Measurements from ENCODE around the gene DPP10.
"Not testable (repeated sequence)": the region's sequence is repeated elsewhere in the genome, so short reads cannot be mapped to it uniquely, and the experiment has no call there.

DPP10 gene

GRCh38 chr2:115422004-115422634 is 979.7 kb downstream of the DPP10 start:
- no peak for DNase-seq (ENCODE audit: low read depth in 2 of 2)

GRCh38 chr2:115427436-115427835 is 985.0 kb downstream of the DPP10 start:
- DNase-seq (ENCODE audit: low read depth in 2 of 2) = no peak

DNA sequence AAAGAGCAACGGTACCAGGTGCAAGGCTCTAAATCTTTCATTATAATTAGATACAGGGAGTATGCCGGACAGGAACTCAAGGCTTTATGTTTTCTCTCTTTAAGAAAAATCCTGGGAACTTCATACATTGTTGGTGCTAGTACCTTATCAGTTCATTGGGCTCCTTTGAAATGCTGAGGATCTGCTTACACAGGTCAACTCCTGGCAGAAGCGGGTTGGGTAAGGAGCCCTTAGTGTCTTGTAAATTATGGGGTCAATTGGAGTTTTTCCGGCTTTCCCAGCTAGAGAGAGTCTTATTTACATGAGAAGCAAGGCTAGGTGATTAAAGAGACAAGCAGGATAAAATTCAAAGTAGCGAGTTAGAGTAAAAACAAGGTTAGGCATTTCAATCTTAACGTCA is 998.3 kb downstream of the DPP10 start:
- DNase-seq (ENCODE audit: low read depth in 2 of 2) = not testable (repeated sequence)

DNA sequence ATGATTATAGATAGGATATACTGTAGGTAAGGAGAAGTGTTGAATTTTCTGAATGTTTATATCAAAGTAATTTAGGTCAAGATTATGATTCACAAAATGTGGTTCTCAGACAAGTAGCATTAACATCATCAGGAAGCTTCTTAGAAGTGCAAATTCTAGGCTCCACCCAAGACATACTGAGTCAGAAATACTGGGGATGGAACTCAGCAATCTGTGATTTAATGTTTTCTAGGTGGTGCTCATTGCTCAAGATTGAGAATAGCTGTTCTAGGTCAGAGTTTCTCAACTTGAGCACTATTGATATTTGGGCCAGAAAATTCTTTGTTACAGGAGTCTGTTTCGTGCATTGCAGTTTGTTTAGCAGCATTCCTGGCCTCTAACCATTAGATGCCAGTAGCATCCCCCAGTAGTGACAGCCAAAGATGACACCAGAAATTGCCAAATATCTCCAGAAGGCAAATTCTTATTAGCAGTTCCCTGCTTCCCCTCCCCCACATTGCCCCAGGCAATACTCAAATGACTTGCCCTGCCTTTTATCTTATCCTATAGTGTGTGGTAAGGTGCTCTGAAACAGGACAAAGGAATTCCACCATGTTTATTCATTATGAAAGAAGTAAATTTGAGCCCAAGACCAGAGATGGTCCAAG is 1001.2 kb downstream of the DPP10 start:
- no peak for DNase-seq (ENCODE audit: low read depth in 2 of 2)

DNA sequence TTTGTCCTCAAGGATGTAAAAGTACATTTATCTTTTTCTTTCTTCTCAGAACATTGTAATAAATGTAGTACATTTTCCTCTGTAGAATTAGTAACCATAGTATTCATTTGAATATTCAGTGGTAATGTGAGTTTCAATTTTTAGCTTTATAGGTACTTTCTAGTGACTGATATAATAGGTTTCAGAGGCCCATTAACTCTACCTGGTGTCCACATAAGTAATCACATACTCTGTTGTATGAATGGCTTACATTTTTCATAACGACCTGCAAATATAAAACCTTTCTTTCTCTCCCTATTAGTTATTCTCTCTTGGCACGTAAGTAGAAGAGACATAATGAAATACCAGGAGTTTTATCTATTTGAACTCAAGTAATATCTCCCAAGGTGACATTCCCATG is 1017.6 kb downstream of the DPP10 start:
- no peak for DNase-seq (ENCODE audit: low read depth in 2 of 2)

DNA sequence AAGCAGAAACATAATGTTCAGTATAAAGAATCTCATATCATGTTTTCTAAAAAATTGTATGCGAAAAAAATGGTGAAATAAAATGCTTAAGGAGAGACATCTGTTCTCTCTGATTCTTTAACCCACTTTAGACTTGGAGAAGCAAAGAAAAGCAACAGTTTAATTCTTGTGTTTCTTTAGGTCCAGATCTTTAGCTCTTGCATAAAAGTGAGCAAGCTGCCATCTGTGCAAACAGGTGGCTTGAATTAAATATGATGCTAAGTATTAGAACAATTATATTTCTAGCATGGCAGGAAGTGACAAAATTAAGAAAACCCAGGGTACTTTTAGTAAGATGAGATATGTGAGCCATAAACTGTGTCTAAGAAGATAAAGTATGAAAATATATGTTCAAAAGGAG is 1038.3 kb downstream of the DPP10 start:
- no peak for DNase-seq (ENCODE audit: low read depth in 2 of 2)

DNA sequence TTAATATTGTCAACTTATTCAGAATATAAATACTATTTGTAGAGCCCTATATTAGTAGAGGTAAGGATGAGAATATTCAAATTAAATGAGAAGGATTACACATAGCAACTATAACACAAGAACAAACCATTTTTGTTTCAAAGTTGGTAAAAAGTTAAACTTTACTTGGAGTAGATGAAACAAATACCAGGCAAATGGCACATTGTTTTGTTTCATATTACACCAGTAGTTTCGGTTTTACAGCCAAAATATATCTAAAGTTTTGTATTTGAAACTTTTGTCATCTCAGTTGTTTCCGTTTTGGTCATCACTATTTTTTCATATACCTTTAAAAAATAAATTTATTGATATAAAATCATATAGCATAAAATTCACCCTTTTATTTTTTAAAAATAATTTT is 1039.4 kb downstream of the DPP10 start:
- DNase-seq (ENCODE audit: low read depth in 2 of 2) = no peak

DNA sequence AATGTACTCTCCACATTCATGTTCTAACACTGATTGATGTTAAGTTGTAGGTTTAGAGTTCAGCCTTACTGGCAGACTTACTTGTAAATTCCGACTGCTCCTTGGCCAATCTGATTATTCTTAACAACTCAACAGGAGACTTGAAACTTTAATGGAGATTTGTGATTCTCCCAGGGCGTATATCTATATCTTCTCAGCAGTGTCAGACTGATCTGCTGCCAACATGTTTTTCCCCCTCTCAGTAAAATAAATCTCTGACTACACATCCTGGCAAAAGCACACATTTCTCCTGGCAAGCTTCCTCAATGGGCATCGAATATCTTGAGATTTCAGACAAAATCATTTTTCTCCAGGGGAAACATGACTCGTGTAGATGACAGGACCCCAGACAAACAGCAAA is 1041.2 kb downstream of the DPP10 start:
- no peak for DNase-seq (ENCODE audit: low read depth in 2 of 2)

DNA sequence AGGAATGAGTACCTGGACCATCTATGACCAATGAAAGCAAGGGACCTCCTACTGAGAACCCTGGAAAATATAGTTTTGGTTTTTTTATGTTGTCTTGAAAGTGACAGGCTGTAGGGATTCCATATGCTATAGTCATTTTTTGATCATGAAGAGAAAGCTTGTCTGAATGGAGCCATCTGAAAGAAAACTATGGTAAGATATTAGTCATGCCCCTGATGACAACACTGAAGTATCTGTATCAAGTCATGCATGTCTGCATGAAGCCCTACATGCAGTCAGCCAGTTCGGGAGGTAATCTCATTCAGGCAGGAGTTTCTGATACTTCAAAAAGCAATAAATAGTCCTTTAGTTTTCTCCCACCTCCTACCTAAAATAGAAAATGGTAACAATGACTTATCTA is 1042.0 kb downstream of the DPP10 start:
- DNase-seq (ENCODE audit: low read depth in 2 of 2) = no peak

DNA sequence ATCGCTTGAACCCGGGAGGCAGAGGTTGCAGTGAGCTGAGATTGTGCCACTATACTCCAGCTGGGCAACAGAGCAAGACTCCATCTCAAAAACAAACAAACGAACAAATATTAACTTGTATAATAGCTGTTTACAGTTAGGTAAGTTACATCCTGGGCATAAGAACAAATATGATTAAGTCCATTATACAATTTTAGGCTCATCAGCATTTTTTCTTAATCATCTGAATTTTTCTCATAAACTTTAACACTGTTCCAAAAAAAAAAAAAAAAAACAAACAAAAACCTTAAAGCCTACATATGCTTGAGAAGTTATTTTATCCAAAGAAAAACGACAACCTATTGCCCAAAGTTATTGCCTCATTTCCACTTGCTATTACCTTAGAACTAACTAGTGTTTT is 1042.5 kb downstream of the DPP10 start:
- no peak for DNase-seq (ENCODE audit: low read depth in 2 of 2)

GRCh38 chr2:115491186-115491793 is 1048.8 kb downstream of the DPP10 start:
- DNase-seq (ENCODE audit: low read depth in 2 of 2) = no peak

DNA sequence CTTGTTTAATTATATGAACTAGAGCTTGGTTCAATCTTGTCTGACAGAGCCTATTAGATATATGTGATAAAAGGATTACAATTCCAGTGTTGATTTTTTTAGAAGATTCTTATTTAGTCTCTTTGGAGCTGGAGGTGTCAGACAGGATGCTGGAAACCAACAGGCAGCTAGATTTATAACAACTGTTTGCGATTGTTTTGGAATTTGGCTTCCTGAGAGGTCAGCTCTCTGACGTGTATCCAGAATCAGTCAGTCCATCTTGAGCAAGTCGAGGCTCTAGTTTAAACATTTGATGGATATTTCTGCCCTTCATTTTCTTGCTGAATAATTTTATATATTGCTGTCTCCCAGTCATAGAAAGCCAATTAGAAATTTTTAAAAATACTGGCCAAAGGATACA is 1062.9 kb downstream of the DPP10 start:
- no peak for DNase-seq (ENCODE audit: low read depth in 2 of 2)

DNA sequence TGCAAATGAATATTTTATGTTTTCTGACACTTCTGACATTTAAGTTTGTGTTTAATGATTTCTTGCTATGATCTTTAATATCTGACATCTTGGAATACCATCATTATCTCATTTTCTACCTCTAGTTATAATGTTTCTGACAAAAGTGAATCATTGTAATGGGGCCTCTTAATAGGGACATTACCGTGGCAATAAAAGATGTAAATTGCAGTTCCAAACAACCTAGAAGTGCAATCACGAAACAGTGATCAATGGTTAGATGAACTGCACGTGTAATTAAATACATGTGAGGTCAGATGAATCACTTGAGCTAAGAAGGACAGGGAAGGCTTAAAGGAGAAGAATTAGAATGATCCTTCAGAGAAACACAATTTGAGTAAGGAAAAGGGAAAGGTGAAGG is 1078.3 kb downstream of the DPP10 start:
- DNase-seq (ENCODE audit: low read depth in 2 of 2) = no peak

DNA sequence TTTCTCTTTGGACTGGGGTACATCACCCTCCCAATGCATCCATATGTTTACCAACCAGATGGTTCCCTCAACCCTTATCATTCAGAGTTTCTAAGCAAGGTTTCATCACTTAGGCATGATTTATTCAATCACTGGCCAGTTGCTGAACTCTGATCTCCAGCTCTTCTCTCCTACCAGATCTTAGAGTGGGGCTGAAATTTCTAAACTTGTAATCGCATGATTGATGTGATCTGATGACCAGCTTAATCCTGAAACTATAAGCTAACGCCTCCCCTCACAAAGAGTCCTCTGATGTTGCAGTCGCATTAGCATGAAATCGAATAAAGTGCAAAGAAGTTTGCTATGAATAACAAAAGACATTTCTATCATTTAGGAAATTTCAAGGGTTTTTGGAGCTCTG is 1082.0 kb downstream of the DPP10 start:
- no peak for DNase-seq (ENCODE audit: low read depth in 2 of 2)

DNA sequence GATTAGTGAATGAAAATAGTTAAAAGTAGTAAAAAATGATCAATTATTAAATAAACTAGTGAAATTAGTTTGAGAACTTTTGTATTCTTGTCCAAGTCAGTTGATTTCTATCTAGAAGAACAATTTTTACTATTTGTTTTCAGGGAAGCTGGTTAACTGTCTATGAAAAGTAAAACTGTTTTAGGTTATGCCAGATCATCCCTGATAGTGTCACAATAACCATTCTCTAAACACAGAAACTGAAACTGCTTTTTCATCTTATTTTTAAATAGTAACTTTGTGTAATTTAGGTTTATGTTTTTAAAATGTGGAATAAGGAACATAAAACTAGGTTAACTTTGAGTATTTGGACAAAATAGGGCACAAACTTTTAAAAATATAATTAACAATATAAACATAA is 1087.2 kb downstream of the DPP10 start:
- DNase-seq (ENCODE audit: low read depth in 2 of 2) = no peak

DNA sequence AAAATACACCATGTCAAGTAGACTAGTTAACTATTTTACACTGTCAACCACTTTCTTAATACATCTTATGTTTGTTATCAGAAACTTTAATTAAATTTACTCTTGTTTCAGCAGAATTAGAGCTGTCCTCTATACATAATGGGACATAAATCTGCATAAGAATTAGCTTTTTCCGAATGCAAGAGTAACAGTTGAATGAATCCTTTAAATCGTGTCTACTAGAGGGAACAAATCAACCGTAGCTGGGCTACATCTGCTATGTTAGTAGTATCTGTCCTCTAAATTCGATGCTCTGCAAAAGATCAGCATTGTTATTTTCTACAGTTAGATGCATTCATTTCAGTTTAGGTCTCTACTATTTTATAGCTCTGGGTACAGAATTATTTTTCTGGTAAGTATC is 1090.6 kb downstream of the DPP10 start:
- no peak for DNase-seq (ENCODE audit: low read depth in 2 of 2)

- DNase-seq (ENCODE audit: low read depth in 2 of 2) = no peak
Measured at GRCh38 chr2:115541814-115542213, 1099.4 kb downstream of the DPP10 start.

DNA sequence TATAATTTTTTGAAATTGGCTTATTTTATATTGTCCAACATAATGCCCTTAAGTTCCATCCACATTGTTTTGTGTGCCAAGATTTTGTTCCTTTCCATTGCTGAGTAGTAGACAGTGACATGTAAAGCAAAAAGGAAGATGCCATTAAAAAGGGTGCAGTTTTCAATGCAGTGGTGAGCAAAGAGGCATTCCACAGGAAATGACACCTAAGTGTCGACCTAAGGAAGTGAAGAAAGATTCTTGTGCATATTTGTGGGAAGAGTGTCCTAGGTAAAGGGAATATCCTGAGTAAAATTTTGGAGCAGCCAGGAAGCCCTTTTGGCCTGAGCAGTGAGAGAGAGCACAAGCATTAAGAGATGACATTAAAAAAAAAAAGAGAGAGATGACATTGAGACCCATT is 1099.9 kb downstream of the DPP10 start:
- DNase-seq (ENCODE audit: low read depth in 2 of 2) = no peak

DNA sequence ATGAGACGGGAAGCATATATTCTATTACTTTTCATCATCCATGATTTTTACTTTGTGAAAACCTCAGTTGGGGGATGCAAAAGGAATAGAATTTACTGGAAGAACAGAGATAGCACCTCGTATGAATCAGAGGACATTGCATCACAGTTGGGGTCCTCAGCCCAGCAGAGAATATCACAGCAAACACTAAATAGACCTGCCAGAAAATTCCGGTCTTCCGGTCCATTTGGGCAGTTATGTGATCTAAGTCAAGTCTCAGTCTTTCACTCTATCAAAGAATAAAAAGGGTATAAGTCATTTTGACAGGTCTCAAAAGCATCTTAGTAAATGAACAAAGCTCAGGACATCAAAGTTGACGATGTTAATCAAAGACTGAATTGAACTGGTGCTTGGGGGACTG is 1100.6 kb downstream of the DPP10 start:
- no peak for DNase-seq (ENCODE audit: low read depth in 2 of 2)

DNA sequence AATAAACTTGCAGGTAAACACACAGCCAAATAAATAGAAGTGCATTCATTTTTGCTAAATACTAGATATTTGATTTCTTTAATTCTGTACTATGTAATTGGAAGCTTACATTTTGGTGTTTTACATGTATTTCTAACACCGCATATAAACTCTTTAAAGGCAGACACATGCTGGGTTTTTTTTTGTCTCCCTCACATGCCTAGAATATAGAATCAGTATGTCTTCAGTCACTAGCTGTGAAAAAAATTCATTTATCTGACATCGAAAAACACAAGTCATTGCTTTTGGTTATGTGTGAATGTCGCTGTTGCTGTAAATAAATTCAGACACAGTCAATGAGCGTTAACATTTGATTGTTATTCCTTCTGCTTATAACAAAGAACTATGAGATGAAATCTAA is 1101.0 kb downstream of the DPP10 start:
- no peak for DNase-seq (ENCODE audit: low read depth in 2 of 2)

GRCh38 chr2:115549611-115550130 is 1107.2 kb downstream of the DPP10 start:
- DNase-seq (ENCODE audit: low read depth in 2 of 2) = no peak

GRCh38 chr2:115552726-115553125 is 1110.3 kb downstream of the DPP10 start:
- DNase-seq (ENCODE audit: low read depth in 2 of 2) = no peak

DNA sequence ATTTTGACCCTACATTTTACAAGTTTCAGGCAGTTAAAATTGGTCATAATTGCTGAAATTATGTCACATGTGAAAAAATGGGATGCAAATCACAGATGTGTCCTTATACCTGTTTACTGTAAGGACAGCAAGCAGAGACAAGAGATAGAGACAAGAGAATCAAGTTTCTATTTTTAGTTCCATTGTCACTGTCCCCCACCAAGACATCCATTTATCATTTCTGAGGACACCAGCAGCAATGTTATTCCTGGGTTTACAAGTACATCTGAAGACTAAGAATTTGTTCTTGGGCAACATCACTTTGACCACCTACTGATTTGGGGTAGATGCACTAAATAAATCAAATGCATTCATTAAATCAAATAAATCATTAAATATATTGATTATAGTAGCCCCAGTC is 1111.7 kb downstream of the DPP10 start:
- no peak for DNase-seq (ENCODE audit: low read depth in 2 of 2)
